Right atrium auricular region (tissue), 2 donors: Measurements from ENCODE around the gene CAMK2N1. TPM values are rescaled to one million over a fixed set of nuclear protein-coding genes. Genes with fewer than 3 reads are reported as not detected.
"Not testable (repeated sequence)": the region's sequence is repeated elsewhere in the genome, so short reads cannot be mapped to it uniquely, and the experiment has no call there.

ENCODE experiments used
- DNase-seq: peaks from one replicate; pipeline ENCODE4 v3.0.0-alpha.2; 2019; ENCODE audit warnings: low spot score
- H3K27ac ChIP-seq, 2 donors: fragments of 200-600 bp; sonication (generic); 1 replicate in 1 of 2; 2 replicates in 1 of 2; pipeline ENCODE4 v1.5.1; 2016 to 2019
- H3K27me3 ChIP-seq, 2 donors: fragments of 200-600 bp; sonication (generic); one replicate each; pipeline versions ENCODE4 v1.5.1 to v1.6.0; 2017 to 2019
- H3K36me3 ChIP-seq: fragments of 200-600 bp; sonication (generic); one replicate; pipeline ENCODE4 v1.5.1; 2016
- H3K4me1 ChIP-seq, 2 donors: fragments of 200-600 bp; sonication (generic); one replicate each; pipeline versions ENCODE4 v1.5.1 to v1.6.0; 2017 to 2019
- H3K4me3 ChIP-seq, 2 donors: fragments of 200-600 bp; sonication (generic); 1 replicate in 1 of 2; 2 replicates in 1 of 2; pipeline ENCODE4 v1.5.1; 2017 to 2019; ENCODE audit warnings: mild to moderate bottlenecking in 1 of 2, moderate library complexity in 1 of 2
- H3K9me3 ChIP-seq, 2 donors: fragments of 200-600 bp; sonication (generic); one replicate each; pipeline ENCODE4 v1.5.1; 2019
- CTCF ChIP-seq, 2 donors: fragments of 200-600 bp; sonication (generic); IDR thresholded peaks; one replicate each; pipeline ENCODE4 v1.5.1; 2019; ENCODE audit warnings: antibody characterized with exemption in 2 of 2
- total RNA-seq, 2 donors: library from RNA; depleted of rRNA; stranded (reverse); fragments of >200 nt; gene quantifications; one replicate each; pipeline ENCODE4 v1.1.0, GENCODE V29; 2016

The CAMK2N1 gene
- total RNA-seq, 2 donors from 2014 or later: 5.3 to 13.4 TPM

DNA sequence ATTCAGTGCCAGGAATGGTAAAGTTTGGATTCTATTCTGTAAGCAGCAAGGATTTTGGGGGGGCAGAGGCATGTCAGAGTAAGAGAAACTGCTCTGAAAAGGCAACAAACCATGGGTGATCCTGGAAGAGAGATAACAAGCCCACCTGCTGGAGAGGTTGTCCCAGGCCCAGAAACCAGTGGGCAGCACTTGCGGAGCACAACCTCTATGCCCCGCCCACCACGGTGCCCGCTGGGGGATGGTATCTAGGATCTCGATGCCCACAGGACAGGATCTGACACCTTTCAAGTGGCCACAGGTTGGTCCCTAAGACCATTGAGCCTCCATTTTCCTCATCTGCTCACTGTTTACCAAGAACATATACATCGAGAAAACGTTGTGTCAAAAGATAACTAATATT is 42.2 kb upstream of the CAMK2N1 start:
- Histone ChIP-seq H3K36me3 (no peaks in the 10 kb centered on the region), H3K27me3 (no peaks in the 10 kb centered on the region), H3K4me3 (no peak overlapping the region), H3K4me1 (no peaks in the 10 kb centered on the region), H3K9me3 (no peaks in the 10 kb centered on the region), H3K27ac (no peak overlapping the region)
- DNase-seq: no peak
- TF ChIP-seq CTCF (IDR thresholded peaks at IDR 0.05): no peak

GRCh38 chr1:20526267-20526666 is 40.3 kb upstream of the CAMK2N1 start:
- DNase-seq: no peak
- Histone ChIP-seq H3K27ac (no peak overlapping the region), H3K9me3 (no peaks in the 10 kb centered on the region), H3K36me3 (no peaks in the 10 kb centered on the region), H3K4me3 (no peak overlapping the region), H3K4me1 (peaks cover 0 to 3% of the 10 kb centered on the region in 2 donors), H3K27me3 (no peaks in the 10 kb centered on the region)
- no peak for TF ChIP-seq CTCF (IDR thresholded peaks at IDR 0.05)

DNA sequence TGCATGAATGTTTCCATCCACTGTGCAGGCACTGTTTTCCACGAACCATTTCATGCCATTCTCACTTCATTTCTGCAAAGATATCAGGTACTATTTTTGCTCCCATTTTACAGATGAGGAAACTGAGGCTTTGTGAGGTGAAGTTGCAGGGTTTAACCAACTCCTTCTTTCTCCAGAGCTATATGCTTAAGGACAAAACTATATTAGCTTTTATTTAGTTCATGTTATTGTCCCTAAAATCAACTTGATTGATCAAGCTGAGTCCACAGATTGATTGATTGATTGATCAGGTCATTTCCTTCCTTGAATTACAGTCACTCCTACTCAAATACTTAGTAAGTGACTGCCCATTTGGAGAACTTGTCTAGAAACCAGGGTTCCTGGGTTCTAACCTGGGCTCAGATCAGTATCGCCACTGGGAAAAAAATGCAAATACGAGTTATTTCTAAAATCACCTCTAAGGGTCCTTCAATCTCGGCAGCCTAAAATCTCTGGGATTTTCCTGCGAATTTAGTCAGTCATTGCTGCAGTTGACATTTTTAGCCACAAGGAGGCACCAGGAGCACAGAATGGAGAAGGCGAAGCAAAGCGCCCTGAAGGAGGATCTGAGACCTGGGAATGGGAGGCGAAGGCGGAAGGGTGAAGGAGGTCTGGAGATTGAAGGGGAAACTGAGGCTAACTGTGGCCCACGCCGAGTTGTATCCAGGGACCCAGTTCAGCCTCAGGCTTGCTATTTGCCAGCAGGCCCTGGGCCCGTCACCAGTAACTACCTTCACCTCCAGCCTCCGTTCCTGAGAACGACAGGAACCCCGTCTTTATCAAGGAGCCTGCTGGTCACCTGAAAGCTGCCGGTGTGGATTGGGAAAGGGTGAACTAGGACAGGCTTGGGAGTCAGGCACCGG is 36.2 kb upstream of the CAMK2N1 start:
- peak; percentile 83 to 94 for TF ChIP-seq CTCF (IDR thresholded peaks at IDR 0.05)
- Histone ChIP-seq H3K9me3 (no peaks in the 10 kb centered on the region), H3K4me1 (peaks cover 0 to 3% of the 10 kb centered on the region in 2 donors), H3K27me3 (no peaks in the 10 kb centered on the region), H3K4me3 (peak overlapping the region; percentile 2 to 28), H3K36me3 (no peaks in the 10 kb centered on the region), H3K27ac (no peak overlapping the region)
- peak; percentile 87 for DNase-seq

GRCh38 chr1:20519609-20520262 is 33.7 kb upstream of the CAMK2N1 start:
- not testable (repeated sequence) for H3K27ac ChIP-seq, H3K36me3 ChIP-seq, H3K27me3 ChIP-seq, H3K4me3 ChIP-seq, DNase-seq, H3K4me1 ChIP-seq, H3K9me3 ChIP-seq

- H3K27me3 ChIP-seq: no peaks in the 10 kb centered on the region
- no peak overlapping the region for H3K27ac ChIP-seq
- H3K36me3 ChIP-seq: no peaks in the 10 kb centered on the region
- DNase-seq: no peak
- TF ChIP-seq CTCF (IDR thresholded peaks at IDR 0.05): no peak
- no peak overlapping the region for H3K4me3 ChIP-seq
- peaks cover 0 to 7% of the 10 kb centered on the region in 2 donors for H3K4me1 ChIP-seq
- H3K9me3 ChIP-seq: no peaks in the 10 kb centered on the region
Measured at GRCh38 chr1:20511518-20512428, 25.8 kb upstream of the CAMK2N1 start.
